Right ventricle myocardium inferior (tissue), 1 donor: Measurements from ENCODE around the gene FOXA3. TPM values are rescaled to one million over a fixed set of nuclear protein-coding genes. Genes with fewer than 3 reads are reported as not detected.
A peak's percentile ranks its signal among the peaks of the same experiment; 100 is the strongest.
"Not testable (repeated sequence)": the region's sequence is repeated elsewhere in the genome, so short reads cannot be mapped to it uniquely, and the experiment has no call there.

ENCODE experiments used
- ATAC-seq: fragments of 200-7000 bp; cut with Tn5 transposase; one replicate; pipeline ENCODE4 v1.9.1; 2020; ENCODE audit warnings: mild to moderate bottlenecking, moderate library complexity
- DNase-seq: peaks from one replicate; pipeline ENCODE4 v3.0.0; 2021; ENCODE audit errors: missing footprints
- intact Hi-C: fragments of 100-400 bp; cut with DNase I; formaldehyde crosslinking; loops from one replicate; pipeline ENCODE4 v1.11.0; 2022
- total RNA-seq: library from RNA; stranded (reverse); fragmentation: NEBNext Ultra II Directional; extraction: Animal tissue kit (Norgen Biotek cat#: 25700); gene quantifications from one replicate; pipeline ENCODE4 v1.2.1, GENCODE V29; 2021
- donor health status: DM: no; HTN: yes; CAD: no; lungs with severe emphysema.

The FOXA3 gene
- total RNA-seq, 1 donor from 2014 or later = not detected

DNA sequence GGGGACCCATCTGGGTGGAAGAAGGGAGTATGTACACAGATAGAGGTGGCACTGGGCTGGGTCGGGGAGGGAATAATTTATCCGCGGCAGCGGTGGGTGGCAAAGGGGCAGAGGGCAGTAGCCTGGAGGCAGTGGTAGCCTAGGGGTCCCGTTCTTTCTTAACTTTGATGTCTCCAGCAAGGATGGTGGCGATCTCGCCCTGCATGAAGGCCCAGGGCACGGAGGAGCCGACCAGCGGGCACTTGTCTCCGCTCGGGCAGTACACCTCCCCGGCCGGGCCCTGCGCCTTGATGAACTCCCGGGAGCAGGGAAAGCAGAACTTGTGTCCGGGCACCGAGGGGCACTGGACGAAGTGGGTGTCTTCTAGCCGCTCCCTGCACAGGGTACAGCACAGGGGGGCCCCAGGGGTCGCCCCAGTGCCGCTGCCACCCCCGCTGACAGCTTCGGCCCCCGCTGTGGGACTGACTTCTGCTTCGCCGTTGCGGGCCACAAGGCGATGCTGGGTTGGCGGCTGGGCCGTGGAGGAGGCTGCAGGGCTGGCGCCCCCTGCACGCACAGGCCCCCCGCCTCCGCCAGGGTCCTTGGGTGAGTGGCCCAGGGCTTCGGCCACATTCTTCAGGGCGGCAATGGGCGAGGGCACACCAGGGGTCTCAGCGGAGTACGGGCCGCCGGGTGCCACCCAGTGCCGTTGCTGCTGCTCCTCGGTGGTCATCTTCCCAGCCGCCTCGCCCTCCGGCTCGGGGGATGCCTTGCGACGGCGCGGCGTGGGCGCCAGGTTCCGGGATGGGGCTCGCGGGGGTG, 20.0 kb downstream of the FOXA3 start:
- intact Hi-C loops = no loop called here
- DNase-seq (no peak), ATAC-seq (no peak)

DNA sequence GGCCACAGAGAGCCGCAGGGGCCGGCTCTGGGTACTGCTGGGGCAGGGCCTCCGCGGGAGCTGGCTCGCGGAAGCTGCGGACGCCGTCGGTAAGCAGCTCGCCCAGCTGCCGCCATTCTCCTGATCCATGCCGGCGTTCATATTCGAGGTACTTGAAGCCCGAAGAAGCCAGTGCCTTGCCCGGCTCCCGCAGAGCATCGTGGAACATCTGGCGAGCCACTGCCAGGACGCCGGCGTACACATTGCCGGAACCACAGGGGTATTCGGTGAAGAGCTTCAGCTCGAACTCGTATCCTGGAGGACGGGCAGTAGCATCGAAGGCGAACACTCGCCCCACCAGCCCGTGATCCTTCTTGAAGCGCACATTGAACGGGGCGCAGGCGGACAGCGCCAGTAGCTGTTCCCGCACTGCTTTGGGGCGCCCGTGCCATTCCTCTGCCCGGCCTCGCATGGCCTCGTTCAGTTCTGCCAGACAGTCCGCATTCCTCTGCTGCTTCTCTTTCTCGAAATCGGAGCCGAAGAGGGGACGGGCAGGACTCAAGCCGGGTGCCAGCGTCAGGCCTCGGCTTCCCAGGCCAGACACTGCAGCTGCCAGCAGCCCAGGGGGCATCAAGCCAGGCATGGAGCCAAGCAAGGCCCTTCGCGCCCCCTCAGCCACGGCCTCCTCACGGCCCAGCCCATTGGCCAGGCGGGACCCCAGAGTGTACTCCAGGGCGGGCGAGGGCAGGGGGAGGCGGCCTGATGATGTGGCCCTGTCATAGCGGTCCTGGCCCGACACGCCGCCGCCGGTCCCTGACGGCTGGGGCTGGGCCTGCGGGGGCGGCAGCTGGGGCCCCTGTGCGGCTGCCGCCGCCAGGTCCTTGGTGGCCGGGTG, 20.8 kb downstream of the FOXA3 start:
- DNase-seq (no peak), ATAC-seq (no peak)
- intact Hi-C loops = loop anchor here (5.0 kb wide), 1 partner anchor 68 kb away; the partner anchor contains the start of gene RSPH6A

DNA sequence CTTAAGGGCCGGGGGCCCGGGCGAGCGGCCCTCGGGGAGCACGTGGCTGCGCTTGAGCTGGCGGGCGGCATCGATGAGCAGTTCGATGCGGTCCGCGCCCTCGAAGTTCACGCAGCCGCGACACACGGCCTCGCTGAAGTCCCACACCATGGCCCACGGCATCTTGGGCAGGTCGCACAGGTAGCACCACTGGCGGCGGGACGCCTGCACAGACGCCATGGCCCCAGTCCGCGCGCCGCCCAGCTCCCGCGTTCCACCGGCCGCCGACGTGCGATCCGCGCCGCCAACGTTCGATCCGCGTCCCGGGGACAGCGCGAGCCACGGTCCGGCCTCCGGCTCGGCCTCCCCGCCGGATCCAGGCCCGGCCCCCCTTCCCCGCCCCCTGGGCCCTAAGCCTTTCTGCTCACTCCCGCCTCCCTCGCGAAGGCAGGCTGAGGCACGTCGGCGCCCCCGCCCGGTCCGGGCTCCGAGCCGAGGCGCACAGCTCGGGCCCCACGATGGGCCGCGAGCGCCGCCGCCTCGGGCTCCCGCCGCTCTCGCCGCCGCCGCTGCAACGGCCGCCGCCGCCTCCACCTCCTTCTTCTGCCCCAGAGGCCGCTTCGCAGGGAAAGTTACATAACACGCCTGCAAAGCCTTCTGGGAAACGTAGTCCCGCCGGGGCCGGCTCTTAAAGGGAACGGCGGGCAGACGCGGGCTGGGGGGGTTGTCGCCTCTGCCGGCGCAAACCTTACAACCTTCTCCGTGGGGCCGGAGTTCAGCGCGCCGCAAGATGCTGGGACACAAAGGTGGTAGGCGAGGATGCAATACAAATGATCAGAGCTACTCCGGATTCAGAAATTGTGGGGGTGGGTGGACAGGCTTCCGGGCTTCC, 21.7 kb downstream of the FOXA3 start, which contains the start of gene IRF2BP1:
Gene IRF2BP1, minus strand, starts transcription at position 586 of the 871 bp plus-strand sequence. Its CDS starts 367 bp downstream, at position 219.
- intact Hi-C loops = loop anchor here (1.0 to 5.0 kb wide), 3 partner anchors 23 to 110 kb away; partner anchors contain the start of genes CCDC61, RSPH6A and SYMPK
- DNase-seq (peak; percentile 98), ATAC-seq (peak; percentile 85)

DNA sequence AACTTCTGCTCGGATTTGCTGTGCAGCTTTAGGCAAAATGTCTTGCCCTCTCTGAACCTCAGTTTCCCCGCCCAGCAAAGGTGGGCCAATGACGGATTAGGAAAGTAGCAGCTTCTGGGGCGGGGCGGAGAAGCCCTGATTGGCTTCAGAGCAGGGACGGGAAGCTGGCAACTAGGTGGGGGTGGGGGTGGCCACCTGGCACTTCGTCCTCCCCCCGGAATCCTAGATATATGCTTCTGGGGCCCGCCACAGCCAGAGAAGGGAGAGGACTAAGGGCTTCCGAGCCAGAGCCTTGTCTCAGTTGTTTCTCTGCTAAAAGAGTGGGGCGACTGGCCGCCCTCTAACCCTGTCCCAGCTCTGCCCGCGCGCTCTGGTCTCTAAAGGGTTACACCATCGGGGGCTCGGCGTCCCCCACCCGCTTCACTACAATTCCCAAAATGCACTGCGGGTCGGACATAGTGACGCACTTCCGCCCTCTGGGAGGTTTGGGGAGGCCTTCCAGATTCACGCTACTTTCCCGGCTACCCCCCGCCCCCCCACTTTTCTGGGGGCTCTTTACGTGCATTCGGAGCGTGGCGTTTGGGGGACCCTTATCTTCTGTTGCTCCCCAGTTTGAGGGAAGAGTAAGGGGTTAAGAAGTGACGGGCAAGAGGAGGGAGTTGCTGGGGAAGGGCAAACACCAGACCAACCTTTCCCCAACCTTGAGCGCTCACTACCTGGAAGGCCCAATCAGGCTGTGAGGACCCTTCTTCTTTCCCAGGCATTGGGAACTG, 22.5 kb downstream of the FOXA3 start:
- peak; percentile 95 for DNase-seq
- peak; percentile 92 for ATAC-seq
- intact Hi-C loops = loop anchor here (1.0 to 5.0 kb wide), 3 partner anchors 24 to 109 kb away; partner anchors contain the start of genes CCDC61, RSPH6A and SYMPK

DNA sequence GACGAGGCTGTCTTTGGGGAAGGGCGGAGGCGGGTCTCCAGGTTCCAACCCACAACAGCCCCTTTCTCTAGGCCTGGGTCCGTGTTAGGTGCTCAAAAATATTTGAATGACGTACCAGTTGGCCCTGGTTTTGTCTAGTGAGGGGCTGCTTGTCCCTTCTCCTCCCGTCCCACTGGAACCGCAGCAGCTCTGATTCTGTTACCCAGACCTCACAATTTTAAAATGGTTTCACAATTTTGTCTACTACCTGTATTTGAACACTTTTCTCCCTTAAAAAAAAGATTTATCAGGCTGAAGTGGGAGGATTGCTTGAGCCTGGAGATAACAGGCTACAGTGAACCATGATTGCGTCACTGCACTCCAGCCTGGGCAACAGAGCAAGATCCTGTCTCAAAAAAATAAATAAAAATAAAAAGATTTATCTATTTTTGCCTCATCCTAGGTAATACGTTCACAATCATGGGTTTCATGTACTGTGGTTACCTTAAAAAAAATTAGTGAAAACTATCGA, 23.1 kb downstream of the FOXA3 start:
- intact Hi-C loops = loop anchor here (2.0 to 5.0 kb wide), 2 partner anchors 24 to 70 kb away; partner anchors contain the start of genes RSPH6A and SYMPK

DNA sequence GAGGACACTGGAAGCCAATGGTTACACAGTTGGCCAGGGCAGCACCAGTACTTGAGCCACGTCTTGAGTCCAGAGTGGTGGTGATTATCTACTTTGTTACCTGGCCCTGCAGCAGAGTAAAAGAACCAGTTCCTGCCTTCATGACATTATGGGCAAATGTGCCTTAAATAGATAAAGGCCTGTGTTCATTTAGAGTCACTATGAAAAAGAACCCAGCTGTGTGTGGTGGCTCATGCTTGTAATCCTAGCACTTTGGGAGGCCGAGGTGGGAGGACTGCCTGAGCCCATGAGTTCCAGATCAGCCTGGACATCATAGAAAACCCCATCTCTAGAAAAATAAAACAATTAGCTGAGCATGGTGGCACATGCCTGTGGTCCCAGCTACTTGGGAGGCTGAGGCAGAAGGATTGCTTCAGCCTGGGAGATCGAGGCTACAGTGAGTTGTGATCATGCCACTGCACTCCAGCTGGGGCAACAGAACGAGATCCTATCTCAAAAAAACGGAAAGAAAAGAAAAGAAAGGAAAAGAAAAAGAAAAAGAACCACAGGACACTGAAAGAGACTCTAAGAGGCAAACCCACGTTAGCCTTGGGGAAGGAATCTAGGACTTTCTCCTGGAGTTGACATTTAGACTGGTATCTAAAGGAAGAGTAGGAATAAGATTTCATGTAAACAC, 25.2 kb downstream of the FOXA3 start:
- DNase-seq = no peak
- no peak for ATAC-seq
- intact Hi-C loops = loop anchor here (5.0 kb wide), 1 partner anchor 72 kb away; the partner anchor contains the start of gene RSPH6A

More for the DNA sequence above, 23.1 kb downstream of the FOXA3 start:
- no peak for DNase-seq
- ATAC-seq = no peak

DNA sequence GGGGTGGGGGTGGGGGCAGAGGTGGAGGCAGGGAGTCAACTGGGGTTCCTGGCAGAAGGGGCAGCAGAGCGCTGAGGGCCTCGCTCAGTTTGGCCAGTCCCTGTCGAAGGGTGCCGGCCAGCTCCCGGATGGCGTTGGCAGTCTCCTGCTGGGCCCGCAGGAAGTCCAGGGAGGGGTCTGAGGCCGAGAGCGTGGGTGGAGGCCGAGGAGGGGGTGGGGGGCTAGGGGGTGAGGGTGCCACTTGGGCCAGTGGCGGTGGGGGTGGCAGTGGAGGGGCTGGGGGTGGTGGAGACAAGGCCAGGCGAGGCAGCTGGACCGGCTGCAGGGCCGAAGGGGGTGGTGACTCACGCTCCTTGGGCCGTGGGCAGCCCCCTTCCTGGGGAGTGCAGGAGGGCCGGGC, 26.8 kb downstream of the FOXA3 start:
- ATAC-seq (no peak), DNase-seq (no peak)
- intact Hi-C loops = no loop called here

DNA sequence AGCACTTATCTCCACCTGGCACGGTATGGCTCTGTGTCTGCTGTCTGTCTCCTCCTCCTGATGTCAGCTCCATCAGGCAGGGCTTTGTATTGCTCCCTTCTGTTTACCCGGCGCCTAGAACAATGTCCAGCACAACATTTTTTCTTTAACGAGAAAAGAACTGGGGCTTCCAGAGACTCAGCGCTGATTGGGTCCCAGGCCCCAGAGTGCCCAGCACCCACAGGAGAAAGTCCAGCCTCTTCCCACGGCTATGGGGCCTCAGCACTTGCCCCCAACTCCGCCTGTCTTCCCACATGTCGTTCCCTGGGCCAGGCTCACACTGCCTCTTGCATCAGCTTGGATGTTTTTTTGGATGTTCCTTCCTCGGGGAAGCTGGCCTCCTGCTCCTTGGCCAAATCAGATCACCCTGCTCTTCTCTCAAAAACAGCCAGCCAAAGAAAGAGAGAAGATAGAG, 31.4 kb downstream of the FOXA3 start:
- intact Hi-C loops = no loop called here
- ATAC-seq (no peak), DNase-seq (no peak)

DNA sequence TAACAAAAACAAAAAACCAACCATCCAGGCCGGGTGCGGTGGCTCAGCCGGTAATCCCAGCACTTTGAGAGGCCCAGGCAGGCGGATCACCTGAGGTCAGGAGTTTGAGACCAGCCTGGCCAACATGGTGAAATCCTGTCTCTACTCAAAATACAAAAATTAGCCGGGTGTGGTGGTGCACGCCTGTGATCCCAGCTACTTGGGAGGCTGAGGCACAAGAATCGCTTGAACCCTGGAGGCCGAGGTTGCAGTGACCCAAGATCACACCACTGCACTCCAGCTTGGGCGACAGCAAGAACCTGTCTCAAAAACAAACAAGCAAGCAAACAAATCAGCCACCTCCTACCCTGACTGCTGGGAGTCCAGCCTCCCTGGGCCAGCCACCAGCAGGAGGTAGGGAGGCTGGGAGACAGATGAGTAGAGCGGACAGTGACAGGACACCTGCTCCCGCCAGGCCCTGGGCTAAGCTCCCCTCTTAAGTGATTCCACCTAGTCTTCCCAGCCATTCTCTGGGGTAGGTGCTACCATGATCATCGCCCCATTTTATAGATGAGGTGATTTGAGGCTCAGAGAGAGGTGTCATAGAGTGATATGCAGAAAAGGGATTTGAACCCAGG, 32.0 kb downstream of the FOXA3 start:
- ATAC-seq, DNase-seq, intact Hi-C loops: not testable (repeated sequence)

DNA sequence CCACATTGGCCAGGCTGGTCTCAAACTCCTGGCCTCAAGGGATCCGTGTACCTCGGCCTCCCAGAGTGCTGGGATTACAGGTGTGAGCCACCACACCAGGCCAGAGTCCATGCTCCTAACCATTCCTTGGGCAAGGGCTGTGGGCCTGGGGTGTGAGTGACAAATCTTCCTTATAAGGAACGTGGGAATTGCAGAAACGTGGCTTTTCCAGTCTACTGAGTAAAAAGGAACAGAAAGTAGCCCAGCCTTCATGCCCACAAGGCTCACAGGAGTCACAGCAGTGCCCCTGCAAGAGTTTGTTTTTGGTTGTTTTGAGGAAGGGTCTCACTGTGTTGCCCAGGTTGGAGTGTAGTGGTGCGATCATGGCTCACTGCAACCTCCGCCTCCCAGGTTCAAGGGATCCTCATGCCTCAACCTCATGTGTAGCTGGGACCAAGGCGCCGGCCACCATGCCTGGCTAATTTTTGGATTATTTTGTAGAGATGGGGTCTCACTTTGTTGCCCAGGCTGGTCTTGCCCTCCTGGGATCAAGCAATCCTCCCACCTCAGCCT, 33.2 kb downstream of the FOXA3 start:
- DNase-seq = no peak
- intact Hi-C loops = no loop called here
- no peak for ATAC-seq

DNA sequence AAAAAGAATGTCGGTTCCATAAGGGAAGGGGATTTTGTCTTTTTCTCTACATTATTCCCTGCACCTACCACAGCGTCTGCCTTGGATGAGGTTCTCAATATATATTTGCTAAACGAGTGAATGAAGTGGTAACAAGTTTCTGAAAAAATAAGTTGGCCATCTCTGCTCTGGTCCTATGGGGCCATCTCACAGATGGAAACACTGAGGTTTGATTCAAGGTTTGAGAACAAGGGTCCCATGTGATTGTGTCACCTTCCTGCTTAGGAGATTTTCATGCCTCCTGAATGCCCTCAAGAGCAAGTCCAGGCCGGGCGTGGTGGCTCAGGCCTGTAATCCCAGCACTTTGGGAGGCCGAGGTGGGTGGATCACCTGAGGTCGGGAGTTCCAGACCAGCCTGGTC, 35.1 kb downstream of the FOXA3 start:
- DNase-seq = no peak
- ATAC-seq = no peak
- intact Hi-C loops = no loop called here

DNA sequence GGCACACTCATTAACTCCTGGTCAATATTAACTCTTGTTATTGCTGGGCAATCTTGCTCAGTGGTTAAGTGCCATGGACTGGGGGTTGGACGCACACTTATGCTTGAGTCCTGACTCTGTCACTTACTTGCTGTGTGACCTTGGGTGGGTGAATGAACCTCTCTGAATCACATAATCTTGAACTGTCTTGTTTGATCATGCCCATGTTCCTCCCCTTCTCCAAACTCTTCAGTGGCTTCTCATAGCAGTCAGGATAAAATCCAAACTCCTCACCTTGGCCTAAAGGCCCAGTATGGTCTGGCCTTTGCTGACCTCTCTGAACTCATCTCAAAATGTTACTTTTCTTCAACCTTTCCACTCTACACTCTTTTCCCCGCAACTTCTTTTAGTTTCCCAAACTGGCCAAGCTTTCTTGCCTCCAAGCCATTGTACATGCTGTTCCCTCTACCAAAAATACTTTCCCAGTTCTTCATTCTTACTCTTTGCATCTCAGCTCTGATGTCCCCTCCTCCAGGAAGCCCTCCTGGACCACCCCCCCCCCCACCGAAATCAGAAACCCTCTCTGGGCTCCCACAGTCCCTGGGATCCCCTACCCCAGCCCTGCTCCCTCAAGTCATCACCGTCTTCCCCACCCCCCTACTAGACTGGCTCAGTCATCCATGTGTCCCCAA, 35.9 kb downstream of the FOXA3 start:
- intact Hi-C loops = loop anchor here (10.0 kb wide), 1 partner anchor 115 kb away; no protein-coding TSS in a partner anchor
- DNase-seq (no peak), ATAC-seq (no peak)

DNA sequence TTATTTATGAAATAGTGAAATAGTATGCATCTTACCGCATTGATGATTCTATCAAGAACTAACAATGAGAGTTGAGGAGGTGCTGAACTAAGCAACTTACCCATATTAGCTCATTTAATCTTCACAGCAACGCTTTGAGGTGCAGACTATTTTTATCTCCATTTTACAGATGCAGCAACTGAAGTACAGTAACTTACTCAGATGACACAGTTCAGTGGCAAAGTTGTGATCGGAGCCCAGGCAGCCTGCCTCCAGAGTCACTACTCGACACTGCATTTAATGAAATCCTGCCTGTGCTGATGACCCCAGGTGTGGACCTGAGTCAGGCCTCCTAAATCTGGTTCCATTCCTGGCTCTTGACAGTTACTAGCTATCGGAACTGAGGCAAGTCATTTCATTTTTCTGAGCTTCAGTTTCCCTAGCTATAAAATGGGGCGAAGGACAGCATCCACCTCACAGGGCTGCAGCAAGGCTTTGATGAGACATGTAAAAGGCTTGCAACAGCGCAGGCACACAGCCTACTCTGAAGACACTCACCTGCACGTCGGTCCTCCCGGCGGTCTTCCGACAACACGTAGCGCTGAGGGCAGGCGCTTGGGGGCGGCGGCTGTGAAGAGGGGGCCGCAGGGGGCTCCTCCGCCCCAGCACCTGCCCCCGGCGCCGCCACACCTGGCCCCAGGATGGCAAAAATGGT, 36.8 kb downstream of the FOXA3 start:
- DNase-seq (no peak), ATAC-seq (no peak)
- intact Hi-C loops = loop anchor here (10.0 kb wide), 1 partner anchor 114 kb away; no protein-coding TSS in a partner anchor

DNA sequence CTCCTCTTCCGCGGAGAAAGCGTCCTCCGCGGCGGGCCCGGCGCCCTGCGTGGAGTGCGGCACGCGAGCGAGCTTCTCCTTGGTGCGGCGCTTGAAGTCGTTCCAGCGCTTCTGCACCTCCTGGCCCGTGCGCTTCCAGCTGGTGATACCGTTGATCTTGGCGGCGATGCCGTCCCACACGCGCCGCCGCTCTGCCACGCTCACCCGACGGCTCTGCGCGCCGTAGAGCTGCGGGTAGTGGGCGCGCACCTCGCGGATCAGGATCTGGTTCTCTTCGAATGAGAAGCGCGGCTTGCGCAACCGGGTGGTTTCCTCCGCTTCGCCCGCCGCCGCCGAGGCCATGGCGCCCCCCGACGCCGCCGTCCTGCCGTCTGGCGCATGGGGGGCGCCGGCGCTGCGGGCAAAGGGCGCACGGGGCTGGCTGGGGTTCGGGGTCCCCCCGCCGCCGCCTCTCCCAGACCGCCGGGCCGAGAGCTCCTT, 37.3 kb downstream of the FOXA3 start:
- DNase-seq (peak; percentile 85), ATAC-seq (no peak)
- intact Hi-C loops = loop anchor here (10.0 kb wide), 1 partner anchor 113 kb away; no protein-coding TSS in a partner anchor
